Pancreas (tissue), 10 donors: ENCODE results near the gene PASK. TPM values are rescaled to one million over a fixed set of nuclear protein-coding genes. Genes with fewer than 3 reads are reported as not detected.
A peak's percentile ranks its signal among the peaks of the same experiment; 100 is the strongest.

Experiments
- ATAC-seq, 4 donors: fragments of 200-7000 bp; cut with Tn5 transposase; one replicate each; pipeline versions ENCODE4 v1.8.0 to v1.9.1; 2020; ENCODE audit warnings: mild to moderate bottlenecking in 4 of 4, moderate library complexity in 4 of 4
- DNase-seq, 6 donors: peaks; one replicate each; pipeline ENCODE4 v3.0.0-alpha.2; 2020
- FAIRE-seq: peaks from 2 replicates; lab custom pipeline; 2012; peaks lifted over from hg19 to GRCh38; lab: Jason Lieb, UNC
- H3K27ac ChIP-seq, 4 donors: fragments of 200-600 bp; sonication (generic); 1 replicate in 3 of 4; 2 replicates in 1 of 4; pipeline versions ENCODE4 v1.5.0 to v1.8.0; 2020
- H3K27me3 ChIP-seq, 4 donors: fragments of 200-600 bp; one replicate each; pipeline ENCODE4 v1.8.0; 2021
- H3K36me3 ChIP-seq, 3 donors: fragments of 200-600 bp; sonication (generic) in 1 of 3; one replicate each; pipeline versions ENCODE4 v1.5.0 to v1.8.0; 2020 to 2021
- H3K4me1 ChIP-seq, 3 donors: fragments of 200-600 bp; one replicate each; pipeline ENCODE4 v1.8.0; 2021
- H3K4me3 ChIP-seq, 4 donors: fragments of 200-600 bp; sonication (generic) in 2 of 4; one replicate each; pipeline versions ENCODE4 v1.5.0 to v1.8.0; 2020 to 2021
- H3K9me3 ChIP-seq, 4 donors: fragments of 200-600 bp; one replicate each; pipeline ENCODE4 v1.8.0; 2021
- CTCF ChIP-seq, 4 donors: fragments of 200-600 bp; sonication (generic) in 3 of 4; IDR thresholded peaks; one replicate each; pipeline versions ENCODE4 v1.5.0 to v1.8.0; 2021; ENCODE audit warnings: antibody characterized with exemption in 4 of 4
- WGBS, 2 donors: extraction: QIAGEN DNeasy Blood & Tissue Kit; methylation state at CpG; one replicate each; pipeline ENCODE4 v1.1.7; 2013; 5-methylcytosine and 5-hydroxymethylcytosine counted together
- intact Hi-C, 3 donors: fragments of 100-400 bp; cut with DNase I; formaldehyde crosslinking; loops; one replicate each; pipeline versions ENCODE4 v1.11.1 to v1.14.2; 2022
- polyA plus RNA-seq, 2 donors: library from polyadenylated mRNA; stranded (reverse); fragments of 200-250 nt; gene quantifications; one replicate each; pipeline ENCODE4 v1.2.3, GENCODE V29; 2013
- total RNA-seq, 6 donors: library from RNA; stranded (reverse); fragmentation: NEBNext Ultra II Directional in 4 of 6; extraction: Animal tissue kit (Norgen Biotek cat#: 25700) in 4 of 6; gene quantifications; one replicate each; pipeline versions ENCODE4 v1.2.1 to v1.2.4, GENCODE V29; 2021 to 2023
- donor health status: healthy with polysubstance abuse.
- donor health status: DM: no; HTN: no; CAD: no; lungs with moderate emphysema.
- donor health status: DM: no; HTN: no; CAD: no.
- donor health status: control.
- donor health status: control.
- donor health status: Bipolar disorder and iron deficiency.
- donor health status: DM: yes; HTN: yes; CAD: no.
- donor health status: DM: no; HTN: no; CAD: no.
- donor health status: DM: no; HTN: no; CAD: no.
- donor health status: DM: yes; HTN: yes; CAD: no.

Gene PASK
- total and polyA plus RNA-seq, 8 donors = 3.7 to 14.5 (median 9.2) TPM

GRCh38 chr2:241063587-241063986 lies 85.7 kb downstream of the PASK start:
- 12 to 23% methylated on average over 7 to 8 of the region's 8 CpGs for WGBS, 2 donors
- H3K9me3 ChIP-seq = no peaks in the 10 kb centered on the region
- peak overlapping the region in 1 of 4 donors; percentile 3 for H3K27ac ChIP-seq
- TF ChIP-seq CTCF (IDR thresholded peaks at IDR 0.05) = no peak
- no peak for FAIRE-seq
- peak; percentile 44 to 62 (median 61) for ATAC-seq
- intact Hi-C loops = no loop called here
- H3K36me3 ChIP-seq = no peaks in the 10 kb centered on the region
- peak overlapping the region in 3 of 4 donors; percentile 15 to 40 (median 34) for H3K4me3 ChIP-seq
- DNase-seq = peak in 4 of 6 donors; percentile 32 to 66 (median 52)
- no peaks in the 10 kb centered on the region for H3K27me3 ChIP-seq
- peaks cover 0 to 4% (median 0%) of the 10 kb centered on the region in 3 donors for H3K4me1 ChIP-seq

GRCh38 chr2:241063093-241063551 lies 86.2 kb downstream of the PASK start:
- no peak for TF ChIP-seq CTCF (IDR thresholded peaks at IDR 0.05)
- ATAC-seq = peak in 3 of 4 donors; percentile 13 to 43 (median 22)
- peak in 3 of 6 donors; percentile 41 to 69 (median 56) for DNase-seq
- Histone ChIP-seq H3K27me3 (no peaks in the 10 kb centered on the region), H3K9me3 (no peaks in the 10 kb centered on the region), H3K4me1 (peaks cover 0 to 4% (median 0%) of the 10 kb centered on the region in 3 donors), H3K4me3 (peak overlapping the region in 2 of 4 donors; percentile 34 to 40), H3K36me3 (no peaks in the 10 kb centered on the region), H3K27ac (no peak overlapping the region)
- WGBS, 2 donors = 40 to 50% methylated on average over 13 of the region's 13 CpGs
- FAIRE-seq = no peak
- intact Hi-C loops = no loop called here

GRCh38 chr2:241062389-241063092 lies 86.7 kb downstream of the PASK start:
- no peaks in the 10 kb centered on the region for H3K27me3 ChIP-seq
- FAIRE-seq (no peak), DNase-seq (peak in 2 of 6 donors; percentile 17 to 69), ATAC-seq (no peak)
- peaks cover 0 to 4% (median 0%) of the 10 kb centered on the region in 3 donors for H3K4me1 ChIP-seq
- H3K9me3 ChIP-seq = no peaks in the 10 kb centered on the region
- no peak overlapping the region for H3K27ac ChIP-seq
- 80 to 87% methylated on average over 15 of the region's 15 CpGs for WGBS, 2 donors
- no peak overlapping the region for H3K4me3 ChIP-seq
- intact Hi-C loops = no loop called here
- no peak for TF ChIP-seq CTCF (IDR thresholded peaks at IDR 0.05)
- H3K36me3 ChIP-seq = no peaks in the 10 kb centered on the region

- peak overlapping the region in 1 of 4 donors; percentile 9 for H3K27ac ChIP-seq
- intact Hi-C loops = no loop called here
- 72% methylated on average over 6 of the region's 6 CpGs for WGBS, 2 donors
Observed at GRCh38 chr2:241061275-241061674, 88.0 kb downstream of the PASK start.

More at GRCh38 chr2:241061275-241061674, 88.0 kb downstream of the PASK start:
- no peaks in the 10 kb centered on the region for H3K36me3 ChIP-seq
- no peak for TF ChIP-seq CTCF (IDR thresholded peaks at IDR 0.05)
- peaks cover 0 to 4% (median 0%) of the 10 kb centered on the region in 3 donors for H3K4me1 ChIP-seq
- no peaks in the 10 kb centered on the region for H3K9me3 ChIP-seq
- FAIRE-seq (no peak), DNase-seq (no peak), ATAC-seq (no peak)
- no peak overlapping the region for H3K4me3 ChIP-seq
- no peaks in the 10 kb centered on the region for H3K27me3 ChIP-seq

Other genes with a start within 250 kb of the PASK start
- gene CROCC2, start 243.1 kb downstream of the PASK start, total RNA-seq = under 1 TPM in 1 of 6 donors, not detected in 5; 0.04 TPM
- gene CROCC2, start 243.1 kb downstream of the PASK start, polyA plus RNA-seq = under 1 TPM; 0.04 to 0.05 TPM
- gene SNED1, start 150.9 kb downstream of the PASK start, total RNA-seq = 10 to 100 TPM in 2 of 6 donors, 1 to 10 TPM in 4; 6.6 to 19.2 (median 9.6) TPM
- 10 to 100 TPM; 12.9 to 13.2 TPM for gene SNED1, start 150.9 kb downstream of the PASK start, polyA plus RNA-seq
- gene MTERF4, start 47.2 kb downstream of the PASK start, total RNA-seq = 10 to 100 TPM; 14.0 to 22.9 (median 14.8) TPM
- 10 to 100 TPM; 22.4 to 36.8 TPM for gene MTERF4, start 47.2 kb downstream of the PASK start, polyA plus RNA-seq
- gene PPP1R7, start 995 bp upstream of the PASK start, total RNA-seq = 10 to 100 TPM; 21.5 to 38.7 (median 31.5) TPM
- gene PPP1R7, start 995 bp upstream of the PASK start, polyA plus RNA-seq = 10 to 100 TPM; 28.5 to 37.1 TPM
- 1 to 10 TPM in 3 of 6 donors, under 1 TPM in 3; 0.66 to 1.8 (median 1.1) TPM for gene ANO7, start 39.2 kb upstream of the PASK start, total RNA-seq
- gene ANO7, start 39.2 kb upstream of the PASK start, polyA plus RNA-seq = 1 to 10 TPM; 1.0 to 1.2 TPM
- 100 to 1,000 TPM; 733 to 996 (median 775) TPM for gene HDLBP, start 166.2 kb upstream of the PASK start, total RNA-seq
- 100 to 1,000 TPM; 273 to 346 TPM for gene HDLBP, start 166.2 kb upstream of the PASK start, polyA plus RNA-seq
- gene SEPTIN2, start 166.5 kb upstream of the PASK start, total RNA-seq = 100 to 1,000 TPM; 149 to 245 (median 204) TPM
- 100 to 1,000 TPM; 106 to 158 TPM for gene SEPTIN2, start 166.5 kb upstream of the PASK start, polyA plus RNA-seq
- 10 to 100 TPM; 16.9 to 44.9 (median 24.2) TPM for gene FARP2, start 206.8 kb upstream of the PASK start, total RNA-seq
- 10 to 100 TPM; 26.2 to 35.3 TPM for gene FARP2, start 206.8 kb upstream of the PASK start, polyA plus RNA-seq